Mucosa of descending colon (tissue), 3 donors: ENCODE measurements around the gene KRTAP10-11. TPM values are rescaled to one million over a fixed set of nuclear protein-coding genes. Genes with fewer than 3 reads are reported as not detected.
"Not testable (repeated sequence)": the region's sequence is repeated elsewhere in the genome, so short reads cannot be mapped to it uniquely, and the experiment has no call there.

Experiments used
- ATAC-seq: fragments of 200-7000 bp; cut with Tn5 transposase; one replicate; pipeline ENCODE4 v1.9.1; 2020; ENCODE audit warnings: mild to moderate bottlenecking, moderate library complexity
- DNase-seq, 3 donors: peaks; one replicate each; pipeline ENCODE4 v3.0.0-alpha.2; 2020
- H3K36me3 ChIP-seq: fragments of 200-600 bp; one replicate; pipeline ENCODE4 v1.8.0; 2021; ENCODE audit warnings: low read depth, mild to moderate bottlenecking
- H3K4me1 ChIP-seq: fragments of 200-600 bp; one replicate; pipeline ENCODE4 v1.8.0; 2021; ENCODE audit warnings: low read depth, mild to moderate bottlenecking
- H3K4me3 ChIP-seq: fragments of 200-600 bp; one replicate; pipeline ENCODE4 v1.8.0; 2021; ENCODE audit warnings: mild to moderate bottlenecking
- H3K9me3 ChIP-seq: fragments of 200-600 bp; one replicate; pipeline ENCODE4 v1.8.0; 2021; ENCODE audit warnings: mild to moderate bottlenecking
- CTCF ChIP-seq: fragments of 200-600 bp; IDR thresholded peaks from one replicate; pipeline ENCODE4 v1.8.0; 2022; ENCODE audit warnings: antibody characterized with exemption, mild to moderate bottlenecking
- intact Hi-C, 2 donors: fragments of 100-400 bp; cut with DNase I in 1 of 2; cut with micrococcal nuclease in 1 of 2; formaldehyde crosslinking; loops; one replicate each; pipeline versions ENCODE4 v1.11.0 to v1.11.1; 2022; cut with DNase I, micrococcal nuclease
- total RNA-seq, 3 donors: library from RNA; stranded (reverse); fragmentation: NEBNext Ultra II Directional in 2 of 3; extraction: Animal tissue kit (Norgen Biotek cat#: 25700) in 2 of 3; gene quantifications; one replicate each; pipeline versions ENCODE4 v1.2.1 to v1.2.4, GENCODE V29; 2021 to 2023
- donor health status: DM: no; HTN: no; CAD: no; lungs with moderate emphysema.
- donor health status: DM: no; HTN: no; CAD: no.
- donor health status: DM: no; HTN: yes; CAD: no.

KRTAP10-11 gene
- total RNA-seq, 3 donors from 2014 or later: not detected

GRCh38 chr21:44654576-44655175 is 8.5 kb downstream of the KRTAP10-11 start, which contains the start of gene KRTAP12-4:
Gene KRTAP12-4 (minus strand): TSS chr21:44654659. CDS start chr21:44654614, 45 bp downstream.
- H3K4me1 ChIP-seq: no peaks in the 10 kb centered on the region
- no peak for TF ChIP-seq CTCF
- ATAC-seq (no peak), DNase-seq (no peak)
- H3K9me3 ChIP-seq: no peaks in the 10 kb centered on the region
- intact Hi-C loops: no loop called here
- no peak within 1 kb of the TSS for H3K4me3 ChIP-seq
- H3K36me3 ChIP-seq: no peaks in the 10 kb centered on the region

GRCh38 chr21:44656868-44657267 is 10.7 kb downstream of the KRTAP10-11 start:
- no peak for DNase-seq
- TF ChIP-seq CTCF: no peak
- H3K9me3 ChIP-seq: no peaks in the 10 kb centered on the region
- H3K4me3 ChIP-seq: no peak overlapping the region
- no peaks in the 10 kb centered on the region for H3K4me1 ChIP-seq
- no peak for ATAC-seq
- H3K36me3 ChIP-seq: no peaks in the 10 kb centered on the region
- intact Hi-C loops: no loop called here

GRCh38 chr21:44657635-44658540 is 11.7 kb downstream of the KRTAP10-11 start, which contains the start of gene KRTAP12-3:
Gene KRTAP12-3 (plus strand): TSS chr21:44657932. CDS start chr21:44657980, 48 bp downstream.
- intact Hi-C loops: no loop called here
- Histone ChIP-seq H3K4me3 (no peak within 1 kb of the TSS), H3K36me3 (no peaks in the 10 kb centered on the region), H3K9me3 (no peaks in the 10 kb centered on the region), H3K4me1 (no peaks in the 10 kb centered on the region)
- TF ChIP-seq CTCF: no peak
- DNase-seq (no peak), ATAC-seq (peak; percentile 70)

DNA sequence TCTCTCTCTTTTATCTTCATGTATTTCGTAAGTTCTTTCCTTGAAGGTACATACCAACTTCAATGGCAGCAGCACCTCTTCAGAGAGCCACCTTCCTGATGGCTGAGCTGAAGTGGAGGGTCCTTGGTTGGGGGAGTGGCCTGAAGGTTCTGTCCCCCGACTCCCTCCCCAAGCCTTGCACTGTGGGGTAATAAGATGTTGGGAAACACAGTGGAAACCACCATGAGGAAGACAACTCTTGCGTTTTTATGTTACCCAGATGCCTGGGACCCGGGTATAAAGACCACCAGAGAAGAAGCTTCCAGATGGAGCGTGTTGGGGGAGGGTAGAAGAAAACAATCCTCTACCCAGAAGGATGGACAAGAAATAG is 12.3 kb downstream of the KRTAP10-11 start:
- Histone ChIP-seq H3K36me3 (no peaks in the 10 kb centered on the region), H3K9me3 (no peaks in the 10 kb centered on the region), H3K4me1 (no peaks in the 10 kb centered on the region), H3K4me3 (no peak overlapping the region)
- intact Hi-C loops: no loop called here
- no peak for TF ChIP-seq CTCF
- no peak for ATAC-seq
- no peak for DNase-seq

DNA sequence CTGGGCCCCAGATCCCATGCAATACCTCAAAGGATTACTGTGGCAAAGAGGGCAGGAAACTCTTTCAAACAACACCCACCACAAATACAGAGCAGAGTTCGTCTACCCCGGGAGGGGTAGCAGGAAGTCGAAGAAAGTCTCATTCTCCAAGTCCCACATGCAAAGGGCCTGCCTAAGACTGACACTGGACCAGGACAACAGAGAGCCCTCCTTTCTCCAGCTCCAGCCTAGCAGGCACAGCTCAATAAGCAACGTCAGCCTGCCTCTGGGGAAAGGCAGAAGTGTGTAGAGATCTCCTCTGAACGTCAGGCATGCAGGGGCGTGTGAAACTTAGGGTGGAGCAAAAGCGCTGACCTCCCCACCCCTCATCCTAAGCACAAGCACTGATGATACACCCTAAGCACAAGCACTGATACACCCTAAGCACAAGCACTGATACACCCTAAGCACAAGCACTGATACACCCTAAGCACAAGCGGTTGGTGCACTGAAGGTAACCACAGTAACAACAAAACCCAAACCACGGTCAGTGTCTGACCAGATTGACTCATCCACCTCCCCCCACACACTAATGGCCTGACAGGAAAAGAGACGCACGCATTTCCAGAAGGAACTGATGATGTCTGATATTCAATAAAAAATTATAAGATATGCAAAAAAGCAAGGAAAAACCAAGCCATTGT is 12.8 kb downstream of the KRTAP10-11 start:
- H3K4me3 ChIP-seq: no peak overlapping the region
- intact Hi-C loops: no loop called here
- H3K9me3 ChIP-seq: no peaks in the 10 kb centered on the region
- TF ChIP-seq CTCF: no peak
- no peaks in the 10 kb centered on the region for H3K36me3 ChIP-seq
- DNase-seq (peak in 1 of 3 donors; percentile 7), ATAC-seq (peak; percentile 49)
- H3K4me1 ChIP-seq: no peaks in the 10 kb centered on the region

DNA sequence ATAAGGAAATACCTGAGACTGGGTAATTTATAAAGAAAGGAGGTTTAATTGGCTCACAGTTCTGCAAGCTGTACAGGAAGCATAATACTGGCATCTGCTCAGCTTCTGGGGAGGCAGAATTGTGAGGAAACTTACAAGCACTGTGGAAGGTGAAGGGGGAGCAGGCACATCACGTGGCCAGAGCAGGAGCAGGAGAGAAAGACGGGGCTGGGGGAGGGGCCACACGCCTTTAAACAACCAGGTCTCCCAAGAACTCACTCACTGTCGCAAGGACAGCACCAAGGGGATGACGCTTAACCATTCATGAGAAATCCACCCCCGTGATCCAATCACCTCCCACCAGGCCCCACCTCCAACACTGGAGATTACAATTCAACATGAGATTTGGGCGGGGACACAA is 15.4 kb downstream of the KRTAP10-11 start:
- H3K4me3 ChIP-seq, ATAC-seq, H3K36me3 ChIP-seq, H3K9me3 ChIP-seq, H3K4me1 ChIP-seq, DNase-seq, intact Hi-C loops: not testable (repeated sequence)
